Measurements from ENCODE around the gene ARHGAP1.

ARHGAP1 gene

GRCh38 chr11:46640036-46640788, 60.2 kb downstream of the ARHGAP1 start:
- no peak for DNase-seq (ENCODE audit: low read depth, low spot score)
- H3K4me3 ChIP-seq: no peak overlapping the region
- no peak overlapping the region for H3K9ac ChIP-seq (ENCODE audit: insufficient read length)
- H3K27ac ChIP-seq: peak overlapping the region; percentile 27; the same call in 1 of the 2 replicates
- H3K9me3 ChIP-seq (ENCODE audit: low read depth, low read length): no peaks in the 10 kb centered on the region
- peaks cover 10% of the 10 kb centered on the region for H3K36me3 ChIP-seq (ENCODE audit: insufficient read depth, low read length)
- no peak for TF ChIP-seq FOXP2 (optimal IDR thresholded peaks at IDR 0.05; ENCODE audit: control extremely low read depth, extremely low read length, insufficient read depth)
- TF ChIP-seq EZH2 (IDR thresholded peaks at IDR 0.05): no peak
- no peak for TF ChIP-seq POLR2AphosphoS5 (IDR thresholded peaks at IDR 0.05; ENCODE audit: borderline replicate concordance, low read depth, low read length)

- no peaks in the 10 kb centered on the region for H3K9me3 ChIP-seq (ENCODE audit: low read depth, low read length)
- peak overlapping the region; percentile 70; the same call in 1 of the 2 replicates for H3K27ac ChIP-seq
- H3K4me3 ChIP-seq: peak overlapping the region; percentile 11
- DNase-seq (ENCODE audit: low read depth, low spot score): peak; percentile 86
- no peak for TF ChIP-seq FOXP2 (optimal IDR thresholded peaks at IDR 0.05; ENCODE audit: control extremely low read depth, extremely low read length, insufficient read depth)
- TF ChIP-seq POLR2AphosphoS5 (IDR thresholded peaks at IDR 0.05; ENCODE audit: borderline replicate concordance, low read depth, low read length): peak; percentile 30; the same call in 1 of the 2 replicates
- H3K36me3 ChIP-seq (ENCODE audit: insufficient read depth, low read length): peaks cover 10% of the 10 kb centered on the region
- H3K9ac ChIP-seq (ENCODE audit: insufficient read length): no peak overlapping the region
Measured at GRCh38 chr11:46639197-46639839, 61.1 kb downstream of the ARHGAP1 start.

GRCh38 chr11:46637546-46637945, 62.9 kb downstream of the ARHGAP1 start:
- H3K4me3 ChIP-seq: no peak overlapping the region
- H3K27ac ChIP-seq: no peak overlapping the region
- DNase-seq (ENCODE audit: low read depth, low spot score): no peak
- peaks cover 3% of the 10 kb centered on the region; the same call in 1 of the 2 replicates for H3K36me3 ChIP-seq (ENCODE audit: insufficient read depth, low read length)
- H3K9ac ChIP-seq (ENCODE audit: insufficient read length): no peak overlapping the region
- no peaks in the 10 kb centered on the region for H3K9me3 ChIP-seq (ENCODE audit: low read depth, low read length)
- TF ChIP-seq POLR2AphosphoS5 (IDR thresholded peaks at IDR 0.05; ENCODE audit: borderline replicate concordance, low read depth, low read length): no peak
- TF ChIP-seq EZH2 (IDR thresholded peaks at IDR 0.05): no peak
- no peak for TF ChIP-seq FOXP2 (optimal IDR thresholded peaks at IDR 0.05; ENCODE audit: control extremely low read depth, extremely low read length, insufficient read depth)

GRCh38 chr11:46635557-46636139, 64.8 kb downstream of the ARHGAP1 start:
- no peak for TF ChIP-seq EZH2 (IDR thresholded peaks at IDR 0.05)
- TF ChIP-seq POLR2AphosphoS5 (IDR thresholded peaks at IDR 0.05; ENCODE audit: borderline replicate concordance, low read depth, low read length): no peak
- TF ChIP-seq FOXP2 (optimal IDR thresholded peaks at IDR 0.05; ENCODE audit: control extremely low read depth, extremely low read length, insufficient read depth): no peak

GRCh38 chr11:46633291-46634217, 66.9 kb downstream of the ARHGAP1 start:
- Histone ChIP-seq H3K27ac (peak overlapping the region; percentile 60), H3K9me3 (ENCODE audit: low read depth, low read length) (no peaks in the 10 kb centered on the region), H3K36me3 (ENCODE audit: insufficient read depth, low read length) (no peaks in the 10 kb centered on the region), H3K9ac (ENCODE audit: insufficient read length) (no peak overlapping the region), H3K4me3 (no peak overlapping the region)
- TF ChIP-seq EZH2 (IDR thresholded peaks at IDR 0.05): no peak
- TF ChIP-seq POLR2AphosphoS5 (IDR thresholded peaks at IDR 0.05; ENCODE audit: borderline replicate concordance, low read depth, low read length): no peak
- no peak for TF ChIP-seq FOXP2 (optimal IDR thresholded peaks at IDR 0.05; ENCODE audit: control extremely low read depth, extremely low read length, insufficient read depth)
- no peak for DNase-seq (ENCODE audit: low read depth, low spot score)

More at GRCh38 chr11:46635557-46636139, 64.8 kb downstream of the ARHGAP1 start:
- no peak overlapping the region for H3K4me3 ChIP-seq
- H3K36me3 ChIP-seq (ENCODE audit: insufficient read depth, low read length): 0 out of 2 replicates have a peak, but pooled peaks cover under 1% of the 10 kb centered on the region
- peak overlapping the region; percentile 36; the same call in 1 of the 2 replicates for H3K27ac ChIP-seq
- H3K9me3 ChIP-seq (ENCODE audit: low read depth, low read length): no peaks in the 10 kb centered on the region
- no peak overlapping the region for H3K9ac ChIP-seq (ENCODE audit: insufficient read length)
- DNase-seq (ENCODE audit: low read depth, low spot score): no peak

- H3K27ac ChIP-seq: peak overlapping the region; percentile 64
- DNase-seq (ENCODE audit: low read depth, low spot score): no peak
- H3K4me3 ChIP-seq: no peak overlapping the region
- H3K9me3 ChIP-seq (ENCODE audit: low read depth, low read length): no peaks in the 10 kb centered on the region
- no peak overlapping the region for H3K9ac ChIP-seq (ENCODE audit: insufficient read length)
- no peaks in the 10 kb centered on the region for H3K36me3 ChIP-seq (ENCODE audit: insufficient read depth, low read length)
- no peak for TF ChIP-seq FOXP2 (optimal IDR thresholded peaks at IDR 0.05; ENCODE audit: control extremely low read depth, extremely low read length, insufficient read depth)
- TF ChIP-seq EZH2 (IDR thresholded peaks at IDR 0.05): no peak
- no peak for TF ChIP-seq POLR2AphosphoS5 (IDR thresholded peaks at IDR 0.05; ENCODE audit: borderline replicate concordance, low read depth, low read length)
Measured at GRCh38 chr11:46632502-46632901, 67.9 kb downstream of the ARHGAP1 start.

GRCh38 chr11:46631676-46632075, 68.7 kb downstream of the ARHGAP1 start:
- Histone ChIP-seq H3K36me3 (ENCODE audit: insufficient read depth, low read length) (no peaks in the 10 kb centered on the region), H3K9me3 (ENCODE audit: low read depth, low read length) (no peaks in the 10 kb centered on the region)
- TF ChIP-seq EZH2 (IDR thresholded peaks at IDR 0.05) (no peak), FOXP2 (optimal IDR thresholded peaks at IDR 0.05; ENCODE audit: control extremely low read depth, extremely low read length, insufficient read depth) (no peak), POLR2AphosphoS5 (IDR thresholded peaks at IDR 0.05; ENCODE audit: borderline replicate concordance, low read depth, low read length) (no peak)

More at GRCh38 chr11:46631676-46632075, 68.7 kb downstream of the ARHGAP1 start:
- DNase-seq (ENCODE audit: low read depth, low spot score): no peak
- Histone ChIP-seq H3K4me3 (no peak overlapping the region), H3K9ac (ENCODE audit: insufficient read length) (no peak overlapping the region), H3K27ac (no peak overlapping the region)

All from SK-N-MC (cell line).